GM20000 (cell line): Measurements from ENCODE around the gene CSPG5.

ENCODE experiments used
- DNase-seq: peaks from one replicate; pipeline ENCODE4 v3.0.0; 2012; ENCODE audit warnings: low spot score
- TF ChIP-seq, protein P1 (sequence below): IDR thresholded peaks from 2 replicates; pipeline ENCODE4 v1.5.1; 2012; ENCODE audit warnings: mild to moderate bottlenecking, control low read depth; ENCODE audit errors: extremely low read depth, missing control alignments

CSPG5 gene

DNA sequence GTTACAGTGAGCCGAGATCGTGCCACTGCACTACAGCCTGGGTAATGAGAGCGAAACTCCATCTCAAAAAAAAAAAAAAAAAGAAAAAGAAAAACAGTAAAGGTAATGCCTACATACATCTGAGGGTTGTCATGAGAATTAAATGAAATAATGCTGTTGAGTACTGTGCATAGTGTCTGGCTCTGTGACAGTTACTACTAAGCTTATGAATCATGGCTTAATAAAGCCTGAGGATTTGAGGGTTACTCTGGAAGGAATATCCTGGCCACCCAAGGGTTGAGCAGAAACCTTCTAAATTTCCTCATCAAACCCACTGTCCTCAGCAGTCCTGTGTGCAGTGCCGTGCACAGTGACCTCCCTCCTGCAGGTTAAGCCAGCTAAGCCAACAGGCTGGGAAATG, 38.4 kb downstream of the CSPG5 start:
- TF ChIP-seq, protein P1, sequence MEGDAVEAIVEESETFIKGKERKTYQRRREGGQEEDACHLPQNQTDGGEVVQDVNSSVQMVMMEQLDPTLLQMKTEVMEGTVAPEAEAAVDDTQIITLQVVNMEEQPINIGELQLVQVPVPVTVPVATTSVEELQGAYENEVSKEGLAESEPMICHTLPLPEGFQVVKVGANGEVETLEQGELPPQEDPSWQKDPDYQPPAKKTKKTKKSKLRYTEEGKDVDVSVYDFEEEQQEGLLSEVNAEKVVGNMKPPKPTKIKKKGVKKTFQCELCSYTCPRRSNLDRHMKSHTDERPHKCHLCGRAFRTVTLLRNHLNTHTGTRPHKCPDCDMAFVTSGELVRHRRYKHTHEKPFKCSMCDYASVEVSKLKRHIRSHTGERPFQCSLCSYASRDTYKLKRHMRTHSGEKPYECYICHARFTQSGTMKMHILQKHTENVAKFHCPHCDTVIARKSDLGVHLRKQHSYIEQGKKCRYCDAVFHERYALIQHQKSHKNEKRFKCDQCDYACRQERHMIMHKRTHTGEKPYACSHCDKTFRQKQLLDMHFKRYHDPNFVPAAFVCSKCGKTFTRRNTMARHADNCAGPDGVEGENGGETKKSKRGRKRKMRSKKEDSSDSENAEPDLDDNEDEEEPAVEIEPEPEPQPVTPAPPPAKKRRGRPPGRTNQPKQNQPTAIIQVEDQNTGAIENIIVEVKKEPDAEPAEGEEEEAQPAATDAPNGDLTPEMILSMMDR = no peak
- DNase-seq = no peak

DNA sequence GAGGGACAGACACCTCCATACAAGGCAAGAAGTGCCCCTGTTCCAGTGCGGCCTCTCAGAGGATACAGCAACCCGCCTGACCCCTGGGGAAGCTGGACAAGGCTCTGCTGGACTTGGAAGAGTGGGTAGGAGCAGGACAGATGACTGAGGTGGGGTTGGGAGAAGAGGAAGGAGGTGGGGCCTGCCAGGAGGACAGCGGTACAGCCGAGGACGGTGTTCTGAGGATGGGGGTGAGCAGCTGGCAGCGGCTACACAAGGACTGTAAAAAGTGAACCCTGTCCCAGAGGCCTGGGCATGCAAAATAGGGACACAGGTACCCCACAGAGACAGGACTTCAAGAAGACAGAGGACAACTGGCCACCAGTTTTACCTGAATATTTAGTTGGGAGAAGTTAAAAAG, 41.7 kb downstream of the CSPG5 start:
- TF ChIP-seq, protein P1 = no peak
- no peak for DNase-seq

DNA sequence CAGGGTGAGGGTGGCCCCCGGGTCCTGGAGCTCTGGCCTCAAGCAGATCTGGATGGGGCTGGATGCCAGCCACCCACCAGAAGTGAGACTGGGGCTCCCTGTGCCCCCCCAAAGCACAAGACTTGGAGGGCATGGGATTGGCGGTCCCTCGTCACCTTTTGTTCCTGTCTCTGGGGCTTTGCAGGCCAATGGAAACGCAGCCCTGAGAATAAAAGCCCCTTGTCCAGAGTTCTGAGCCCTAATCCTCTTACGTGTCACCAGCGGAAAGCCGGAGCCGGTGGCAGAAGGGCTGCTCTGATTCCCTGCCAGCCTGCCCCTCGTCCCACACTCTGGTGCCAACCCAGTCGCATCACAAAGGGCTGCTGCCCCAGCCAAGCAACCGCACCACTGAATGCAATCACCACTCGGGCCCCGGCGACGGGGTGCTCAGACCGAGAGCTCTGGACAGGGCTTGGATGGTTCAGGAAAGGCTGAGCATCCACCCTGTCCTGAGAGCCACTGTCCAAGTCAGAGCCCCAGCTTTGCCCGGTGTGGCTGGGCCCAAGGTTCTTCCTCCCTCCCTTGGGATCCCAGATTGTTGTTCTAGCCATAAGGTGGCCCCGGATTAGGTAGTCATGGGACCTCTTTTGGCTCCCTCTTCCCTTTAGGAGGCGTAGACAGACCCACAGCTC, 42.3 kb downstream of the CSPG5 start:
- TF ChIP-seq, protein P1 = no peak
- DNase-seq = no peak

DNA sequence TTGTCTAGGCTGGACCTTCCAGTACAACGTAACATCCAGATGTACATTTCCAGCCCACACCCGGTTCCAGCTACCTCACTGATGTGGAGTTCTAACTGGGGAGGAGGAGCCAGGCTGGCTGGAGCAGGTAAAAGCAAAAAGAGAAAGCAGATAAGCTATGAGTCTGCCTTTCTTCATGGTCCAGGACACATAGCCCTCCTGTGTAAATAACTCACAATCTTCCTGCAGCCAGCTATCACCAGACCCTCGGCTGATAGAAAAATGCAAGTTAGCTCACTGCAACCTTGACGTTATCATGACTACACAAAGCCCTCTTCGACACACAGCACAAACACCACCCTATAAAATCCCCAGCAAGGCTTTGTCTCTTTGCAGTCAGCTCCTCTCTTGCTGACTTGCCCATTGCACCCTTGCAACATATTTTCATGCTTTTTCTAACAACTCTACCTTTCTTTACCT, 44.6 kb downstream of the CSPG5 start:
- TF ChIP-seq, protein P1 = no peak
- DNase-seq = no peak

DNA sequence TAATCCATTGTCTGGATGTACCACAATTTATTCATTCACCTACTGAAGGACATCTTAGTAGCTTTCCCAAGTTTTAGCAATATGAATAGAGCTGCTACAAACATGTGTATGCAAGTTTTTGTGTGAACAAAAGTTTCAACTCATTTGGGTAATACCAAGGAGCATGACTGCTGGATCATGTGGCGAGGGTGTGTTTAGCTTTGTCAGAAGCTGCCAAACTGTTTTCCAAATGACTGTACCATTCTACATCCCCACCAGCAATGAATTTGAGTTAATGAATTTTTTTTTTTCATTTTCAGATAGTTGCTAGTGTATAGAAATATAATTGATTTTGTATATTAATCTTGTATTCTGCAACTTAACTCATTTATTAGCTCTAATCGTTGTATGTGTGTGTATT, 45.2 kb downstream of the CSPG5 start:
- TF ChIP-seq, protein P1 = no peak
- no peak for DNase-seq

DNA sequence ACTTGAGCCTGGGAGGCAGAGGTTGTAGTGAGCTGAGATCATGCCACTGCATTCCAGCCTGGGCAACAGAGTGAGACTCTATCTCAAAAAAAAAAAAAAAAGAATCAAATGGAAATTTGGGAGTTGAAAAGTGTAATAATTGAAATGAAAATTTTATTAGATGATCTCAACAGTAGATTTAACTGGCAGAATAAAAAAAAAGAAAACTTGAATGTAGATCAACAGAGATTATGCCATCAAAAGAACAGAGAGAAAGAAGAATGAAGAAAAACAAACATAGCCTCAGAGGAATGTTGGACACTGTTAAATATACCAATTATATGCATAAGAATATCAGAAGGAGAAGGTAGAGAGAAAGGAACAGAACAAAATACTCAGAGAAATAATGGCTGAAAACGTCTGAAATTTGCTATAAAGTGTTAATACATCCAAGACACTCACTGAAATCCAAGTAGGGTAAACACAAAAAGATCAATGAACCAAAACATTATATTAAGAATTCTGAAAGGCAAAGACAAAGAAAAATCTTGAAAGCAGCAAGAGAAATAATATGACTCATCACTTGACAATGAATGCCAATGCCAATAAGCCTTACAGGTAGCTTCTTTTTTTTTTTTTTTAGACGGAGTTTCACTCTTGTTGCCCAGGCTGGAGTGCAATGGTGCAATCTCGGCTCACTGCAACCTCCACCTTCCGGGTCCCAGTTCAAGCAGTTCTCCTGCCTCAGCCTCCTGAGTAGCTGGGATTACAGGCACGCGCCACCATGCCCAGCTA, 50.5 kb downstream of the CSPG5 start:
- no peak for DNase-seq
- TF ChIP-seq, protein P1 = no peak

DNA sequence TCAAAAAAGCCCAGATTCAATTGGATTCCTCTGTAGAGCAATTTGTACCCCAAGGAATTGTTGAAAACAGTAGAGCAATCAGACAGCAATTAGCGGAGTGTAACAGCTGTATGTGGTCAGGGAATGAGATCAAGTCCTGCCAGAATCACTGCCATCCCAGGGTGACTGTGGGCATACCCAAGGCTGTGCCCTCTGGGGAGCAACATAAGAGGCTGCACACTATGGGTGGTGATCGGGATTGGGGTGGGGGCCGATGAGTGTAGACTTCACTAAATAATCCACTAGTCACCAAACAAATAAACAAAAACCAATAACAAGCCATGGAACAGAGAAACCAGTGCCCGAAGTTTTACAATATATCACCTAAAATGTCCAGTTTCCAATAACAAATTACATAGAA, 53.0 kb downstream of the CSPG5 start:
- TF ChIP-seq, protein P1 = no peak
- no peak for DNase-seq
